HG03342 (cell line): ENCODE results near the gene SPPL2C.

Experiments
- ATAC-seq: cut with Tn5 transposase; IDR thresholded peaks from one replicate; pipeline ENCODE4 v1.9.1; 2021; ENCODE audit warnings: mild to moderate bottlenecking, moderate library complexity; ENCODE audit not compliant: unreplicated experiment

SPPL2C gene, protein sequence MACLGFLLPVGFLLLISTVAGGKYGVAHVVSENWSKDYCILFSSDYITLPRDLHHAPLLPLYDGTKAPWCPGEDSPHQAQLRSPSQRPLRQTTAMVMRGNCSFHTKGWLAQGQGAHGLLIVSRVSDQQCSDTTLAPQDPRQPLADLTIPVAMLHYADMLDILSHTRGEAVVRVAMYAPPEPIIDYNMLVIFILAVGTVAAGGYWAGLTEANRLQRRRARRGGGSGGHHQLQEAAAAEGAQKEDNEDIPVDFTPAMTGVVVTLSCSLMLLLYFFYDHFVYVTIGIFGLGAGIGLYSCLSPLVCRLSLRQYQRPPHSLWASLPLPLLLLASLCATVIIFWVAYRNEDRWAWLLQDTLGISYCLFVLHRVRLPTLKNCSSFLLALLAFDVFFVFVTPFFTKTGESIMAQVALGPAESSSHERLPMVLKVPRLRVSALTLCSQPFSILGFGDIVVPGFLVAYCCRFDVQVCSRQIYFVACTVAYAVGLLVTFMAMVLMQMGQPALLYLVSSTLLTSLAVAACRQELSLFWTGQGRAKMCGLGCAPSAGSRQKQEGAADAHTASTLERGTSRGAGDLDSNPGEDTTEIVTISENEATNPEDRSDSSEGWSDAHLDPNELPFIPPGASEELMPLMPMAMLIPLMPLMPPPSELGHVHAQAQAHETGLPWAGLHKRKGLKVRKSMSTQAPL

DNA sequence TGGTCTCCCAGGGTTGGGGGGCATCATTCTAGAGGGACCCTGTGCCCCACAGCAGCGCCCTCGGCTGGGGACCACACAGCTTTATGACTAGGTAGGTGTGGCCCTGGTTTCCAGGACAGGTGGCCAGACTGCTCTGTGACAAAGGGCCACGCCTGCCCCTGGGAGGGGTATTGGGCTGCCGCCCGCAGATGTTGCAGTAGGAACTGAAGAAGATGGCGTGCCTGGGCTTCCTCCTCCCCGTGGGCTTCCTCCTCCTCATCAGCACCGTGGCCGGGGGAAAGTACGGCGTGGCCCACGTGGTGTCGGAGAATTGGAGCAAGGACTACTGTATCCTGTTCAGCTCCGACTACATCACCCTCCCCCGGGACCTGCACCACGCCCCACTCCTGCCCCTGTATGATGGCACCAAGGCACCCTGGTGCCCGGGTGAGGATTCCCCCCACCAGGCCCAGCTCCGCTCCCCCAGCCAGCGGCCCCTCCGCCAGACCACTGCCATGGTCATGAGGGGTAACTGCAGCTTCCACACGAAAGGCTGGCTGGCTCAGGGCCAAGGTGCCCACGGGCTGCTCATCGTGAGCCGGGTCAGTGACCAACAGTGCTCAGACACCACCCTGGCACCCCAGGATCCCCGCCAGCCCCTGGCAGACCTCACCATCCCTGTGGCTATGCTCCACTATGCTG, at the start of gene SPPL2C:
Gene SPPL2C, plus strand, starts transcription at position 187 of the 681 bp plus-strand sequence. Its CDS starts 26 bp downstream, at position 213.
- no peak for ATAC-seq

DNA sequence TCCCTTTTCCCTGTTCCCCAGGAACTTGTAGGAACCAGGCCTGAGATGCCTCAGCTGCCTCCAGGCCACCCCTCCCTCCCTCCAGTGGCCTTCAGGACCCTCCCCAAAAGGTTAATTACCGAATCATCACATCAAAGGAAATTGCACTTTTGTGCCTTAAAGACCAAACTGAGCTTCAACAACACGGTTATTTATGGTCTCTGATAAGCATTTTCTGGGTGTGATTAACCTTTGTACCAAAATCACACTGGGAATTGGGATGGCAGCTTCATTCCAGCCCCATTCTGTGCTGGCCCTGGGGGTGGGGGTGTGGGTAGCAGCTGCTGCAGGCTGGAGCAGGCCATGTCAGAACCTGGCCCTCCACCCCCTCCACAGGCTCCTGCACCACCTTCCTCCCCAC, 43.9 kb upstream of the SPPL2C start:
- ATAC-seq, result no peak

DNA sequence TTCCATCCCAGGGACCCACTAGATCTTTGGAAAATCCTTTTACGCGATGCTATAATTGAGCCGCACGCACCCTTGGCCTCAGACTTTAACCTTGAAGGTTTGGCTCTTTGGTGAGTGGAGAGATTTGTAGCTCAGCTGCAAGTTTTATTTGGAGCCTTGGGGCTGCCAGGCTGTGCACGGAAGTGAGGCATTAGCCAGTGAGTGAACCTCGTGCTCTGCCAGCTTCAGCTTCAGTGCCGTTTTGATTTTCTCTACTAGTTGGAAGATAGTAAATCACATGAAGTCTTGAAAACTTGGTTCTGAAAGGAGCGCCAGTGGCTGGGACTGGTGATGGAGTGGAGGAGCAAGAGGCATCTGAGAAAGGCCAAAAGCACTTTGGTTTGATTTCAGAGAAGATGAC, 43.3 kb upstream of the SPPL2C start:
- no peak for ATAC-seq

DNA sequence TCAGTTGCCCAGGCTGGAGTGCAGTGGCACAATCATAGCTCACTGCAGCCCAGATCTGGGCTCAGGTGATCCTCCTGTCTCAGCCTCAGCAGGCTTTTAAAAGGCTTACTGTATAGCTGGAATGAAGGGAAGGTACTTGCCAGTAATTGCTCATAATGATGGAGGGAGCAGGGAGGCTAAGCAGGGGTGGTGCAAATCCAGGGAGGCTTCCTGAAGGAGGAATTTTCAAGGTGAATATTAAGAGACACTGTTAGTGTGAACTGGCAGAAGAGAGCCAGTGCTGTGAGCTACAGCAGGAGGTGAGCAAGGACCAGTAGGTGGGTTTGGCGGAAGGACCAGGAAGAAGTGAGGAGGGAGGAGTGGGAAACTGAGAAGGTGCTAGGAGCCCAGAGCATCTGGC, 35.8 kb upstream of the SPPL2C start:
- ATAC-seq, result no peak

DNA sequence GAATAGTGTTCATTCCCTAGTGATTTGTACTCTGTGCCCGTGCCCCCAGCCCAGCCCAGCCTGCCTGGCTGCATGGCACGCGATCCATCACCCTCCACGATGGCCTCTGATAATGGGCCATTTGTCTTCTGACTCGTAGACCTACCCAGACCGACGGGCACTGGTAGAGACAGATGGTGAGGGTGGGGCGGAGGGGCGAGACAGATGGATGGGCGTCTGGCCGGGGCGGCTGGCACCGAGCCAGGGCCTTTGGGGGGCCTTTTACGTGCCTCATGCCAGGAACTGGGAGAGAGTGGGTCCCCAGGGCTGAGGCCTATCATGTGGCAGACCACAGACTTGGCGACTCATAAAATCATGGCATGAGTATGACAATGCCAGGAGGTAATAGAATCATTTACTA, 35.2 kb upstream of the SPPL2C start:
- ATAC-seq, result no peak

DNA sequence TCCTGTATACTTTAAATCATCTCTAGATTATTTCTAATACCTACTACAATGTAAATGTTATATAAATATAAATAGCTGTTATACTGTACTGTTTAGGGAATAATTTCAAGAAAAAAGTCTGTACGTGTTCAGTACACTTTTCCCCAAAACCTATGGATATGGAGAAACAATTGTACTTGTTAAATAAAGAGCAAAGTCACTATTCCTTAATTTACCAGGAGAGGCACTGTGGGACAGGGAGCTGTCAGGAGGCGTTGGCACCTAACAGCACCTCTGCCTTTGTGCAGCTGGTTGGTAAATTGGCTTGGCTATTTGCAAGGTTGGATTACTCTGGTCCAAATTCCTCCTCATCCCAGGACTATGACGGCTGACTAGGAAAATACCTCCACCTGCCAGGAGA, 32.6 kb upstream of the SPPL2C start:
- ATAC-seq, result no peak

DNA sequence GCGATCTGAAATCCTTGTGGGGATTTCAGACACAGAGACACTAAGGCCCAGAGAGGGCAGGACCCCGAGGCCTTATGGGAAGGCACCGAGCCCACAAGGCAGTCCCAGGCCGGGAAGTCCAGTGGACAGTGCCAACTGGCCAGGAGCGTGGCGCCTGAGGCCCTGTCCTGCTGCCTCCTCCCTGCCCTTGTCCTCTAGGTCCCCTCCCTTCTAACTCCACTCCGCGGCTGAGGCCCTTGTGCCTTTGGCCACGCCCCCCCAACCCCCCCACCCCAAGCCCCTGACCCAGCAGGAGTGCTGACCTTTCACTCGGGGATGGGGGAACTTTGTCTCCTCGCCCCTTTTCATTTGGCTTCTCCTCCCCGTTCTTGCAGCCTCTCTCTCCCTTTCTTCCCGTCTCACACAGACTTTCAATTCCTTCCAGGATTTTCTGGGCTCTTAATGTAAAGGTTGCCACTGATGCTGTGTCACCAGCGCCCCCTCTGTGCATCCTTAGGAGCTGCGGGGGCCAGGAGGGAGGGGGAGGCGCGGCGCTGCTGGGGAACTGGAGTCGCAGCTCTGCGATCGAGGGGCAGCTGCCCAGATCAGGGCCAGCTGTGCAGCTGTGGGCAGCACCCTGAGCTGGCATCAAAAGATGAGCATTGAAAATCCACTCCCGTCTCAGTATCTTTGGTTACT, 31.5 kb upstream of the SPPL2C start:
- no peak for ATAC-seq

DNA sequence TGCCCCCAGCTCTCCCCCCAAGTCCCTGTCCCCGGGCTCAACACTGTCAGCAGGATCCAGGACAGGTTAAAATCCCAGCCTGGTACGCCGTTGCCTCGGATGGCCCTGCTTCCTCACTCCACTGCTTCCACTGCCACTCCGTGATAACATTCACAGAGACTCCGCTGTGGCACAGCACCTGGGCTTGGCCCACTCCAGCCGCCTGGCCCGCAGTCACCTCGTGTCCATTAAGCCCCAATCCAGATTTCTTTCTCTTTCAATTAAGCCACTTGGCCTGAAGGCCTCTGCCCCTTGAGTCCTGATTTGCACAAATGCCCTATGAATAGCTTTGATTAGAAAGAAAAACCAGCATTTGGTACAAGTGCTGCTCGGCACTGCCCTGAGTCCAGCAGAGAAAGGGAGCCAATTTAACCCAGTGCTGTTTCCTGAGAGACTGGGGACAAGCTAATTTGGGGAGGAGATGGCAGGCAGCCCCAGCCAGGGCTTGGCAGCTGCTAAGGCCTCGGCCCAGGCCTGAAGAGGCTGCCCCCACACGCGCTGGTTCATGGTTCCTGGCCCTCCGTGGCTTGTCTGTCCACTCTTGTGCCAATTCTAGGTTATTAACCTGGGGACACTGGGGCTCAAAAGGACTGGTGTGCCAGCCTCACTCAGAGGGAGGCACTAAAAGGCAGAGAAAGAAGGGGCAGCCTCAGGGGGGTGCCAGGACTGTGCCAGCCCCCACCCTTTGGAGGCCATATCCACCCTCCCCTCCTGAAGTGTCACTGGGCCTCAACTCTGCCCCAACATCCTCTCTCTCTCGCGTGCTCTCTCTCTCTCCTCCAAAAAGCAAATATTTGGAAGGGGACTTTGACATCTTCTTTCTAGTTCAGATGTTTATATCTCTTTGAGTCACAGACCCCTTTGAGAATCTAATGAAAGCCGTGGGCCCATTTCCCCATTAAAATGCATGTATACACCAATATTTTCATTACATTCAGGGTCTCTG, 29.8 kb upstream of the SPPL2C start:
- ATAC-seq, result no peak

DNA sequence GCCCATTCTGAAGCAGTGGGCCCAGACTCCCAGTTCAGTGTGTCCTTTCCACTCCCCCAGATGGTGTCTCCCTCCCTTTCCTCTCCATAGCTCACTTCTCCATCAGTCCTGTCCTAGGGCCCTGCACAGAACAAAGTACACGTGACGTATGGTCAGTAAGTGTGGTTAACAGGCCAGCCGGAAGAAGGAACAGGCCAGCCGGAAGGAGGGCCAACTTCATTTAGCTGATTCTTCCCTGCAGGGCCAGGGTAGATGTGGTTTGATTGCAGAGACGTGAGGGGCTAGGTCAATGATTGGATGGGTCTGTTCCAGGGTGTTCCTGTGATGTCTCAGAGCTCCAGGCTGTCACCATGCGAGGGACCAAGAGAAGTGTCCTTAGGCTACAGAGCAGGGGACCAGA, 28.9 kb upstream of the SPPL2C start:
- no peak for ATAC-seq

DNA sequence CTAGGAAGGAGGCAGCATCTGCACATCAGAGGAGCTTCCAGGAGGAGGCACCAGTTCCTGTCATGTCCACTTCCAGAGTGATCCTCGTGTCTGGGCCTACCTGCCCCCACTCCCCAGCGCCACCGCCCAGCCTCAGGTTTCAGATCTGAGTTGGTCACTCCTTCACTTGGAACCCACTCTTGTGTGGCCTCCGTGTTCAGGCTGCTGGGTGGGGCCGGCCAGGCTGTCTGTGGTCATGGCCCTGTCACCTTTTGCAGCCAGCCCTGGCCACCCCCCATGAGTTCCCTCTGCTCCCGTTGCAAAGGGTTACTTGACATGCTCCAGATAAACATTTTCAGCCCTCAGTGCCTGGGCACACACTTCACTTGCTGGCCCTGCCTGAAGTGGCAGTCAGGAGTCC, 26.6 kb upstream of the SPPL2C start:
- ATAC-seq, result no peak

DNA sequence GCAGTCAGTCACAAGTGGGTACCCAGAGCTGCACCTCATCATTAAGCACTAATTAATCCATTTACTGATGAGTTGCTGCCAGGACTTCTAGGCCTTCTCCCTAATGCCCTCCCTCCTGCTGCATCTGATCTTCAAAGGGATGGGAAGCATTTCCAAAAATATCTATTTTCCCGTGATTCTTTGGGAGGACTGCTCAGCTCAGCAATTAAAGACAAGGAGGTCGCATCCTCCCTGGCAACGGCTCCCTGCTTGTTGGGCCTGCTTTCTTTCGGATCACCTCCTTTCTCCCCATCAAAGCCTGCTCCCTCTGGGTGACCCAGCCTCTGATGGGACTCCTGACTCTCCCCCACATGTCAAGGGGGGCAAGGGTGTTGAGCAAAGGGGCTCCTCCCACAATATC, 26.0 kb upstream of the SPPL2C start:
- no peak for ATAC-seq

DNA sequence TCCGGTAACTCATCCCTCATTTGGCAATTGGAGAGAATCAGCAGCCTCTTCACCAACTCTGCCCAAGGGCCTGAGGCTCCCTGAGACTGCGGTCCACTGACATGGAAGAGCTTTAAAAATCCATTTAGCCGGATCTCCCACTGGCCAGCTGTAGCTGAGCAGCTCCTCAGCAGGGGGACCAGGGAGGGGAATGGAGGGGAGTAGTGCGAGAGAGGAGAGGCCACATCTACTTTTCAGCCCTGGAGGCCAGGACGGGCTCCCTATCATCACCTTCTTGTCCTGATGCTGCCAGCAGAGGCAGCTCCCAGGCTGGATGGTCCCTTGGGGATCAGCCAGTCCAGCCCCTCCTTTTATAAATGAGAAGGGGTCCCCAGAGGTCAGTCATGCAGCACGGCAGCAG, 25.0 kb upstream of the SPPL2C start:
- ATAC-seq, result no peak

DNA sequence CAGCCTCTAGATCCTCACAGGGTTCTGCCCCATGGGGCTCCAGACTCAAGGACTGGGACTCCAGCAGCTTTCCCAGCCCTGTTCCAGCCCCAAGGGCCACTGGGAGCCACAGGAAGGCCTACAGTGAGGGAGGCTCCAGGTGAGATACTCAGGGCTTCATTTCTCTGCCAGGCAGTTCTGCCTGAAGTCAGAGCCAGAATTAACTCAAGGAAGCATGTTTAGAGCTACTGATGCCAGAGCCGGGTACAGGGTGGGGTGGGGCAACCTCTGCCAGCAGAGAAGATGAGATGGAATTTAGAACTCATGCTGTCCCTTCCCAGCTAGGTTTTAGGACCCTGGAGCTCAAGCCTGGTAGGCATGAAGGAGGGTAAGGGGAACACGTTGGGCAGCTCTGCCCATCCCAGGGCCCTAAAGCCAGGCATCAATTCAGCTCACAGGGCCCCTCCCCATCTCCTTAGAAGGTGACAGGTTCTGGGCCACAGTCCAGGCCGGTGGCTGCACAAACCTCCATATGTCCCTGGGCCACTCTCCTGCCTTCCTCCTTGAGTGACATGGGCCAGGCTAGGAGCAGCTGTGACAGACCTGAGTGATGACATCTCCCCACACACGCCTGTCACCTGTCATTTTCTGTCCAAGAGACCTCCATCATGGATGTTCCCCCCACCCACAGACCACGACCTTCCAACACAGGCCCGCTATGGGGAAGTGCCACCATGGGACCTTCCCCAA, 24.5 kb upstream of the SPPL2C start:
- no peak for ATAC-seq

DNA sequence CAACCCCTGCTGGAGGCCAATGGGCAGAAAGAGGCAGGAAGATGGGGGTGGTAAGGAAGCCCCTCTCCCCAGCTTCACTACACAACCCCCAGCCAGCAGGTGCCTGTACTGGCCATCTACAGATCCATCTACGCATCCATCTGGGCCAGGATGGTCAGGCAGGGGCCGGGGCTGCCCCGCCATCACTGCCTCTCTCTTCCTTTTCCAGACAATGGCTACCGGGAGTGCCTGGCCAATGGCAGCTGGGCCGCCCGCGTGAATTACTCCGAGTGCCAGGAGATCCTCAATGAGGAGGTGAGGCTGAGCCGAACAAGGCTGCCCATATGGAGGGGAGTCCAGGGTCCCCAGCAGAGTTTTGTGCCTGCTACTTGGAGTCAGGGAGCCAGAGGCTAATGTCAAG, 23.5 kb upstream of the SPPL2C start:
- no peak for ATAC-seq

DNA sequence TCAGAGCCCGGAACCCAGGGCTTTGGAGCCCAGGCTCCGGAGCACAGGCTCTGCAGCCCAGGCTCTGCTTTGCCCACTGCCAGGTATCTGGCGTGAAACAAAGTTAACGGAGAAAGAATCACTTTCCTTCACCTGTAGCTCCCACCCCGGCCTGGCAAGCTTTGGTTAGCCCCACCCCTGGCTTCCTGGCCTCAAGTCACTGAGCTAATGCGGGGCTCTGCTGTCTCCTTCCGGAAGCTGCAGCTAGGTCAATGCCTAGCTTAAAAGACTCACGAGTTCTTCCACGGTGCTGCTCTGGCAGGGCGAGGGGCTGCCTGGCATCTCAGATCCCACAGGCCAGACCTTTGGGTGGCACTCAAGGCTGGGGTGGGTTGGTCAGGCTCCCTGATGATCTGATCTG, 21.1 kb upstream of the SPPL2C start:
- ATAC-seq, result no peak

DNA sequence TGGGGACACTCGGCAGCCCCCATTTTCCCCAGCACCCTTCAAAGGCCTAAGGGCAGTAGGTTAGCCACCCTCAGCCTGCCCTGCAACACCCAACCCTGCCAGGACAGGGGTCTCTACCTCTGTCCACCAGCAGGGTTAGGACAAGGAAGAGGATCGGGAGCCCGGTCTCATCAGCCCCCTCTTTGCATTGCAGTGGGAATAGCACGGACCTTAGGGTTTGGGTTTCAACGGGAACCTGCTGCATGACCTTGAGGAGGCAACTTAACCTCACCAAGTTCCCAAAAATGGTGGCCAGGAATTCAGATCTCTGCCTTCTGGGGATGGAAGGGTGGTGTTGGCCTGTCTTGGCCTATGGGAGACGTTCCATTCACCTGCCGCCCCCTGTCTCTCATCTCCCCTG, 20.2 kb upstream of the SPPL2C start:
- ATAC-seq, result no peak

DNA sequence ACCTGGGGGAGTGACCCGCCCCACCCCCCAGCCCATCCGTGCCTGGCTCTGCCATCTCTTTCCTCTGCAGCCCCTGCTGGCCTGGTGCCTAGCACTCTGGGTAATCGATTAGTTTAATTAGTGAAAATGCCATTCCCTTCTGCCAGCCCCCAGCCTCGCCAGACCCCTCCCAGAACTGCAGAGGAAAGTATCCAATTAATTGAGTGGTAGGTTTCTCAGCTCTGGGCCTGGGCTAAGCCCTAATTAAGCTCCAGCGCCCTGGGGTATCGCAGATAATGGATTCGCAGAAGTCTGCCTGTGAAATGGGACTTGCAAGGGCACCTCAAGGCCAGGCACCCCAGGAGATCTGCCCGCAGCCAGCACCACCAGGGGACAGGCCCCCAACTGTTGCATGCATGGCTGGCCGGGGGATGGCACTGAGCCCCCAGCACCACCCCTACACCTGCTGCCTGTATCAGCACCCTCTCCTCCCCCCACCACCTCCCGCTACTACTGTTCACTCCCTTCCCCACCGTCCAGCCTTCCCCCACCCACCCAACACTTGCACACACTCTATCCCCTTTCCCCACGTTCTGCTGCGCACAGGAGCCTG, 19.7 kb upstream of the SPPL2C start:
- ATAC-seq, result no peak

DNA sequence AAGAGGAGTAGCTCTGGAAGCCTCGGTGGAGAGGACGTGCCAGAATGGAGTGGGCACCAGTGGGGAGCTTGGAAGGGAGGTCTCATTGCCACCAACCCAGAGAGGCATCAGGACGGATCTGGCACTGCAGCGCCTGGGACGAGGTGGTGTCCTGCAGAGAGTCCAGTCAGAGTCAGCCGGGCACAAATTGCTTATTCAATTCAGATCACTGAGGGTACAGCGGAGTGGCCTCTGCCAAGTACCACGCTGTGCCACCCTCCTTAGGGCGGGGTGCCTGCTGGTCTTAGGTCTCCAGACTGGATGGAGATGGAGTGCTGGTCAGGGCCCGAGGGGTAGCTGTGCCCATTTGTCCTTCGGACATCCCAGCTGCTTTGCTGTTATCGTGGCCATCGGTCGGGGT, 18.9 kb upstream of the SPPL2C start:
- no peak for ATAC-seq

DNA sequence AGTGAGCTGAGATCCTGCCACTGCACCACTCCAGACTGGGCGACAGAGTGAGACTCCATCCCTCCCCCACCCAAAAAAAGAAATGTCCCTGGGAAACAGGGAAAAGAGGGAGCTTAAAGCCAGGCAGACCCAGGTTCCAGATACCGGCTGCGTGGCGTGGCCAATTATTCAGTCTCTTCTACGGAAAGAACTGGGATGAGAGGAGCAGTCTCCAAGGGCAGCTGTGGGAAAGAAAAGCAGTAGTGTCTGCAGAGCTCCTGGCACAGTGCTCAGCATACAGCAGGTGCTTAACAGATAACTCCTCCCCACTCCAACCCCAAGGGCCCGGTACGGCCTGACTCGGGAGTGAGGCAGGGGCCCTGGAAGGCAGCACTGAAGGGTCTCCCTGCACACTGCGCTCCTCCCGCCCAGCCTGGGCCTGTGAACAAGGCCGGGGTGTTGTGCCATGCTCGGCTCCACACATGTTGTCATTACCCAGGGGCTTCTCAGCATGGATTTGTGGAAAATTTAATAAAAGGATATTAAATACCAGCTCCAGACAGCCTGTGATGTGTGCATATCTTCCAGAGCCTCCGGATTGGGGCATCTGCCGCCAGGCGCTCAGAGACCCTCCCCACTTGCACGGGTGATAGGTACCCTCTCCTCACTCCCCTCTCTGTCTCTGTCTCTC, 17.6 kb upstream of the SPPL2C start:
- no peak for ATAC-seq
